SIG-M5 treated with dmso at 0.1 percent for 504 hours (cell line): ENCODE data around the gene RARB.

Experiments
- DNase-seq: peaks from one replicate; lab custom pipeline; 2025; ENCODE audit not compliant: unreplicated experiment; lab: John Stamatoyannopoulos, UW

Gene RARB

DNA sequence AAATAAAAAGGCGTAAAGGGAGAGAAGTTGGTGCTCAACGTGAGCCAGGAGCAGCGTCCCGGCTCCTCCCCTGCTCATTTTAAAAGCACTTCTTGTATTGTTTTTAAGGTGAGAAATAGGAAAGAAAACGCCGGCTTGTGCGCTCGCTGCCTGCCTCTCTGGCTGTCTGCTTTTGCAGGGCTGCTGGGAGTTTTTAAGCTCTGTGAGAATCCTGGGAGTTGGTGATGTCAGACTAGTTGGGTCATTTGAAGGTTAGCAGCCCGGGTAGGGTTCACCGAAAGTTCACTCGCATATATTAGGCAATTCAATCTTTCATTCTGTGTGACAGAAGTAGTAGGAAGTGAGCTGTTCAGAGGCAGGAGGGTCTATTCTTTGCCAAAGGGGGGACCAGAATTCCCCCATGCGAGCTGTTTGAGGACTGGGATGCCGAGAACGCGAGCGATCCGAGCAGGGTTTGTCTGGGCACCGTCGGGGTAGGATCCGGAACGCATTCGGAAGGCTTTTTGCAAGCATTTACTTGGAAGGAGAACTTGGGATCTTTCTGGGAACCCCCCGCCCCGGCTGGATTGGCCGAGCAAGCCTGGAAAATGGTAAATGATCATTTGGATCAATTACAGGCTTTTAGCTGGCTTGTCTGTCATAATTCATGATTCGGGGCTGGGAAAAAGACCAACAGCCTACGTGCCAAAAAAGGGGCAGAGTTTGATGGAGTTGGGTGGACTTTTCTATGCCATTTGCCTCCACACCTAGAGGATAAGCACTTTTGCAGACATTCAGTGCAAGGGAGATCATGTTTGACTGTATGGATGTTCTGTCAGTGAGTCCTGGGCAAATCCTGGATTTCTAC lies at the start of gene RARB:
Gene RARB, plus strand, starts transcription at position 322 of the 847 bp plus-strand sequence. Its CDS starts 469 bp downstream, at position 791.
- DNase-seq = peak; percentile 90

DNA sequence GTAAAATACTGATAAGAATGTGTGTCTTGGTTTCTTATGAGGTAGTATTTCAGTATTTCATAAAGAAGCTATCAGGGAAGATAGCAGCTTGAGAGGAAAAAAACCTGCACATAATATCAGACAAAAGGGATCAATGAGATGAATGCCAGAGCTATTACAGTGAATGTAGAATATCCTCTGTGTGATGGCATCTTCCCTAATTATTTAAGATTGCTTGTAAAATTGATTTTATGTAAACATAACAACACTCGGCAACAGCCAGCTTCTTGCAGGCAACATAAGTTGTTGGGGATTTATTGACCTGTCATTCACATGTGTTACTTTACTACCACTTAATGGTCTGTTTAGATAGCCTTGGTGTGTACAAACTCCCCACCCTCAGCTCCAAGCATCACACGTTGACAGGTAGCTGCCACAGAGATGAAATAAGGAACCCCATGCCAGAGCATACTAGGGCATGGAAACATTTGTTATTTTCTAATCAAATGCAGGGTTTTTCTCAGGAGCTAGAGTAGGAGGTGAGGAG lies 49.2 kb upstream of the RARB start:
- DNase-seq = no peak

DNA sequence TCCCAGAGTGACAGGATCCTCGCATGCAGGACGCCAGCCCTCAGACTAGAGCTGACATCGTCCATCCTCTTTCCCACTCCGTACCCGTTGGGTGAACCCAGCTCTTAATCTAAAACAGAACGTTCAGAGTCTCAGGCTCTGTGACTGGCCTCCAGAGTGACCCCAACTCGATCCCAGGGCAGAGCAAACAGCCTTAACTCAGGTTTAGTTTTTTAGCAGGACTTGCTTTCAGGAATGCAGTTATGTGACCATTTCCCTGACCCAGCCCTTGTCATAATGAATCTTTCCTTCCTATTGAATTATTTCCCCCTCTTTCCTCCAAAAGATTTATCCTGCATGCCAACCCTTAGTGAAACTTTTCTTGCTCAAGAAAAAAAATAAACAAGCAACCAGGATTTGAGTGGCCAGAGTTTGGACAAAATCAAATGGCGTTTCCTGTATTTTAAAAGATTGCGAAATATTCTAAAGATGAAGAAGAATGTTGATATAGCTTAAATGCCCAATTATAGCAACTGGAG lies 47.8 kb upstream of the RARB start:
- DNase-seq = no peak

DNA sequence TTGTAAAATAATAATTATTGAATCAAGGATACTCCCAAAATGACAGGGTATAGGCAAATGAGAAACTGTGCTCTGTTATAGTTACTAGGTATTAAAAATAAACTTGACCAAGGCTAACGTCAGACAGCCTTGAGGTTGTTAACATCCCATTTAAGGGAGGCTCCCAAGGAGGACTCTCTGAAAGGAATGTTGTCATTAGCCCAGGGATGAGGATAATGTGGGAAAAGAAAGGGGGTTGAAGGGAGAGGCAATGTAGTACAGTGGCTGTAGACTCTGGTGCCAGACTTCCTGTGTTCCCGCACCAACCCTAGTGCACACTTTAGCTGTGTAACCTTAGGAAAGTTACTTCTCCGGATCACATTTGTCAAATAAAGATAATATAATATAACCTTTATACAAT lies 47.0 kb upstream of the RARB start:
- DNase-seq = no peak

DNA sequence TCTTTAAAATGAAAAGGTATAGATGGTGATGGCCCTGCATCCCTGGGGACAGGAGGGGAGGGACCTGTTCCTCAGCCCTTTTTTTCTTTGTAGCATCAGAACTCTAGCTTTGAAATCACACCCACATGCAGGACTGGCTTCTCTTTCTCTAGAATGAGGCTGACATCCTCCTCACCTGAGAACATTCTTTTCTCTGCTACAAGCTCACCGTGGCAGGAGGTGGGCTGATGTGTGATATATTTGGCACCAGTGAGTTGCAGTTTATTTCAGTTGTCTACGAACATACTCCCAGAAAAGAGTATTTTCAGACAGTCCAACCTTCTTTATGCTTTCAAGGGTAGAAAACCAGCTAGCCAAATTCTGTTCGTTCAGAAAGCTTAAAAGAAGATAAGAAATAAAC lies 43.6 kb upstream of the RARB start:
- DNase-seq = no peak

DNA sequence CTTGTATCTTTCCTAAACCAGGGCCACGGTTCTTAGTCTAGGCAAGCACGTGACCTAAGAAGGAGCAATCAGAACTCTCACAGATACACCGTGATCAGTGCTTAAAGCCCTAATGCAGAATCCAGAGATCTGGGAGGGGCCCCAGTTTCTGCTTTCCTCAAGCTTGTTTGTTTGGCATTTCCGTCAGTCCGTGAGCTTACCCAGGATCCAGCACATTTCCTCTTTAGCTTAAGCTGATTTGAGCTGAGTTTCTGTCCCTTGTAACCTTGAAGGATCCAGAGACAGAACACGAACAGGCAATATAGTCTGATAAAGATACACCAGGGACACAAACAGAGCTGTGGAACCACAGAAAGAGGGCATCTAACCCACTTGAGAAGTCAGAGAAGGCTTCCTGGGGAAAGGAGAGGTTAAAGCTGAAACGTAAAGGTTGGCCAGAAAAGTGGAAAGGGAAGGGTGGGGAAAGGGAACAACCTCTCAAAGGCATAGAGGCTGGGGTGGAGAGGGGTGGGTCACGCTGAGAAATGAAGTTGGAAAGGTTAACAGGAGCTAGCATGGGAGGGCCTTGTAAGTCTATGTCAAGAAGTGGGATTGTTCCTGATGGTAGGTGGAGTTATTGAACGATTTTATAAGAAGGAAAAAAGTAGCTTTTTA lies 42.1 kb upstream of the RARB start:
- no peak for DNase-seq

DNA sequence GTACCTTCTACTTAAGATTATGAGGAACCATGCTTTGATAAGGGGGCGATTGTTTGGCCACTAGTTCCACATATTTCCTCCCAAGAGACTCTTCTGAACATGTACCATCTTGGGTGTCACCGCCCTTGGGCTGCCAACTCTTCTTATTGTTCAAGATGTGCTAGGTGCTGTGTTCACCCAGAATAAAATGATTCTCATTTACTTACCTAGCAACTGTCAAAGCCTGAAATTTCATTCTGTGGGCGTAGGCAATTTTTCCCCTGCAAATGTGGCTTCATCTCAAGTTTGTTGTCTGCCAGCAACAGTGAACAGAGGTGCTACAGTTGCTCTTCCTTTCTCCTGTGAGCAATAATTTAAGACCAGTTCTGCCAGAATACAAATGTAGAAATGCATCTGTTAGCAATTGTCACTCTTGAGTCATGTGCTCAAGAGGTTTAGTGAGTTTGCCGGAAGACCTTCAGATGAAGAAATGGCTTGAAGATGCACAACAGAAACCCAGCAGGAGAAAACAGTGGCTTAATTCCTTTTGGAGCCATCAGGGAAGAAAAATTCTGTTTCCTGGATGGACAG lies 41.3 kb upstream of the RARB start:
- DNase-seq = no peak

DNA sequence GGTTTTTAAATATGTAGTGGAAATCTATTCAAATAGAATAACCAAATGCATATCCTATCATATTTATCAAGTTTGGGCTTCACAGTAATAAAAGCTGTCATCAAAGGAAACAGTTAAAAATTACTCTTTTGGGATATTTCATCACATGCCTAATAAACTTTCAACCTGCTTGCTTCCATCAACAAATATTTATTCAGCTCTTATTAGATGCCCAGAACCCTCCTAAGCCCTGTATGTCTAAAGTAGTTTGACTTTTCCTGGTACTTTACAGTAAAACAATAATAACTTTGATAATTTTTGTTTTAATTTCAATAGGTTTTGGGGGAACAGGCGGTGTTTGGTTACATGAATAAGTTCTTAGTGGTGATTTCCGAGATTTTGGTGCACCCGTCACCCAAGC lies 37.5 kb upstream of the RARB start:
- no peak for DNase-seq

DNA sequence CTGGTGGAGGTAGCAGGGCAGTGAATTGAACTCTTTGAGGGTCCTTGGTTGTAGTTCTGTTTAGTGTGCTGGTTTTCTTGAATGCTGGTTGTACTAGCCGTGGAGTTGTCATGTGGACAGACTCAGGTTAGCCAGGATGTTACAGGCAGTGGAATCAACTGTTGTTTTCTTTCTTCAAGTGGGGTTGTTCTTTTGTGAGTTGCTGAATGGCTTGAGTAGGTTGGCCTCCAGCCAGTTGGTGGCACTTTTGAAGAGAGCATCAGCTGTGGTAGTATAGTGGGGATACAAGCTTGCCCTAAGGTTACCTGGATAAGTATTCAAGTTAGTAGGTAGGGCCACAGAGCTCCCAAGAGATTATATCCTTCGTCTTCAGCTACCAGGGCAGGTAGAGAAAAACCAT lies 31.8 kb upstream of the RARB start:
- DNase-seq = no peak

DNA sequence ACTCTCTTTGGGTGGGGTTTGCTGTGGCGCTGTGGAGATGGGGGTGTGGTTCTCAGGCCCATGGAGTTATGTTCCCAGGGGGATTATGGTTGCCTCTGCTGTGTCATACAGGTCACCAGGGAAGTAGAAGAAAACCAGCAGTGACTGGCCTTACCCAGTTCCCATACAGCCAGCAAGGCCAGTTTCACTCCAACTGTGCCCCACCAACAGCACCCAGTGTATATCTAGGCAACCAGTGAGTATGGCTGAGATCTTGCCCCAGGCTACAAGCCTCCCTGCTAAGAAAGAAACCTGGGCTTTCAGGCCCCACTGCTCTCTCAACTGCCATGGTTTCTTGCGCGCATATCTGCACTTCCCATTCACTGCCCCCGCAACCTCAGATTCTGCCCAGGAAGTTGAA lies 31.4 kb upstream of the RARB start:
- no peak for DNase-seq

DNA sequence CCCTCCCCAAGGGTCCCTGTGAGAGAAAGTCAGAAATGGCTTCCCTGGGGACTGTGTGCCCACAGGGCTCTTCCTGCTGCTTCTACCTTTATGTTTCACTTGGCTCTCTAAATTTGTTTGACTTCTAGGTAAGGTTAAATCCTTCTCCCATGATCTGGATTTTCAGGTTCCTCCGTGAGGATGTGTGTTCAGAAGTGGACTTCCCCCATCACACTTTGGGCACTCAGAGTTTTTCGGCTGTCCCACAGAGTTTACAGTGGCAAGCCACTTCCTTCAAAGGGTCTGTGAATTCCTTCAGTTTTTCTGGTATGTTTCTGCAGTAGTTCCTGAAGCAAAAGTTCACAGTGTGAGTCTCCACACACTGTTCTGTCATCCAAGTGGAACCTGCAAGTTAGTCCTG lies 30.9 kb upstream of the RARB start:
- DNase-seq = no peak

DNA sequence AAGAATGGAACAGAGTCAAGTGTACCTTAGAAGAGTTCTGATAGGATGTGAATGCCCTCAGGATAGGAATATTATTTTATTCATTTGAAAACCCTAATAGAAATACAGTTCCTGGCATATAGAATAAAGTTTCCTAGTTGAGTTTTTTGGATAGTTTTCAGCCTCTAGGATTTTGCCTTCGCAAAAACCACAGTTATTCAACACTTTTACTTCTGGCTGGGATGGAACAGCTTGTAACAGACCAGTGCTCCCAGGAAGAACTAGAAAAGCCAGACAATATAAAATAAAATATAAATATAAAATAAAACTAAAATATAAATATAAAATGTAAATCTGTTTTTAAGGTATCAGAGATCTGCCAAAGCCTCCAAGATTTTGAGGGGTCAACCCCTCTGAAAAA lies 27.5 kb upstream of the RARB start:
- DNase-seq = no peak

DNA sequence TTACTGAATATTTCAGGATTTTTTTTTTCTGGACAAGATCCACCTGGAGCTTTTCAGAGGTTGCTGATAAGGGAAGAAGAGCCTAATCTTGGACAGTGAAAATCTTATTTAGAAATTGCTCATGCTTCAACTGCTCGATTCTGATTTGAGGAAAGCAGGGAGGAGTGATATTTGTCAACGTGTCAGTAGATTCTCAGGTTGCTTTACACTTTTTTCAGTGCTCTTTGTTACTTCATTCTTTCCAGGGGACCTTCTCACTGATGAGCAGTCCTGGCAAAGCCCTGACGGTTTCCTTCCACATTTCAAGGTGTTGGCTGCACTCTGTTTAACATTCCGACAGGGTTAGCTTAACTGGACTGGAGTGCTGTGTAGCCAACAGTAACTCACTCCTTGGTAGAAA lies 24.1 kb upstream of the RARB start:
- no peak for DNase-seq

DNA sequence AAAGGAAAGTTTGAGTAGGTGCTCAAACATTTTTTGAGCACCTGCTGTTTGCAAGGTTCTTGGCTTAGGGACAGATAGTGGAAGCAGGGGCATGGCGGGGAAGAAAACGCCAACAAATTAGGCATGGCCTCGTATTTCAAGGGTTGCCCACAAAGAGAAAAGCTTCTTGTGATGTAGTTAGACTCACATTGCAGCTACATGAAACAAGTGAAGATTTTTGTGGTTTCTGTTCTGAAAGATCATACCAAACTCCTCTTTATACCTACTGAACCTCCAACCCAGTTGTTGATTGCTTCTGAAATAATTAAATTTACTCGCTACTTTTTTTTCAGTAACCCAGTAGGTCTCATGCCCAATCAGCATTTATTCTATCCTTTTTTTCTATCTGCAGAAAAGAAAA lies 23.5 kb upstream of the RARB start:
- DNase-seq = no peak

DNA sequence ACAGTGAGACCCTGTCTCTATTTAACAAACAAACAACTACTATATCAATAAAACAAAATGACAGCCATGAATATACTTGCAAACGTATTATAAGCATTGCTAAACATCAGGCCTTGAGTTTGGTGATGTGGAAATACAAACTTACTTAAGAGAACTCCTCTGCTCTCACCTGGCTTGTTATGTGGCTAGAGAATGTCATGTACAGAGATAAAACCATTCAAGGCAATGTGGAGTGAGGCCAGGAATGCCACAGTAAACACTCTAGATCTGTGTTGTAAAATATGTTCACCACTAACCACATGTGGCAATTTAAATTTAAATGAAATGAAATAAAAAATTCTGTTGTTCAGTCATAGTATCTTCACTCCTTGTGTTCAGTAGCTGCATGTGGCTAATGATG lies 22.7 kb upstream of the RARB start:
- DNase-seq = no peak

DNA sequence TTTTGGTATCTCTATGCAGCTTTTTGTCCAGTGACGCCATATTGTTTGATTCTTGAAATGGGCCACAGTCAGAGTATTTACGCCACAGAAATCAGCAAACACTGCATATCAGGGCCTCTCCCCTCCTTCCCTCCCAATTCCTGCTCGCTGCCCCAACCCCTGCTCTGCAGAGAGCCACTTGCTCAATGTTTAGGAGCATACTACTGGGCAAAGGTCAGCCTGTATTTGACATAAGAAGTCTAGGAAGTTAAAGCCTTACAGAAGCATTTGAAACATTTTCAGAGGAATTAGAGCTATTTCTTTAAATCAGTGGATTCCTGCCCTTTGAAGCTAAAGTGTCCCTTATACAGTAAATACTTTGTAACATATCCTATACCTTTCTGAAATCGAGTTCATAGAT lies 17.4 kb upstream of the RARB start:
- no peak for DNase-seq

DNA sequence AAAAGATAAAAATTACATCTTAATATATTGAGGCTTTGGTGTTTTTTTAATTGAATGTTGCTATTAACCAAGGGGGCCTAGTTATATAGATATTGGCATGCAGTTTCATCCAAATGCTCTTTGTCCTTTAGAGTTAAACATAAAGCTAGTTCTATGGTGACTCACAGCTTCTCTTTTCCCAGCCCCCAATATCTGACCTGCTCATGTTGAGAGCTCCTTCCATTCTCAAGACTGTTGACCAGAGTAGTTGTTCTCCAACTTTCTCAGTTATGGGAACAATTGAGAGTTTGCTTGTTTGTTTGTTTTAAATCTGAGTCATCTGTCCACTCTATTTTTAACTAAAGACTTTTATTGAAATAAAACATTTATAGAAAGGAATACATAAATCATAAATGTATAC lies 15.8 kb upstream of the RARB start:
- no peak for DNase-seq

DNA sequence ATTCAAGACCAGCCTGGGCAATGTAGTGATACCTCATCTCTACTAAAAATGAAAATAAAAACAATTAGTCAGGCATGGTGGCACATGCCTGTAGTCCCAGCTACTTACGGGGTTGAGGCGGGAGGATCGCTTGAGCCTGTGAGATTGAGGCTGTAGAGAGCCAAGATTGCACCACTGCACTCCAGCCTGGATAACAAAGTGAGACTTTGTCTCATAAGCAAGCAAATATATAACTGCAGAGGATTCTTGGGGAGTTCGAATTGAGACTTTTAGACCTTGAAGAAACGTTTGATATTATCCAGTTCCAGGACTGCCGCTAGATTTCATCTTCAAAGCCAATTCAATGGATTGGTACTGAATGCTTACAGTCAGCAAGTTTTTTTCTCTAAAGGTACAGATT lies 11.9 kb upstream of the RARB start:
- no peak for DNase-seq

DNA sequence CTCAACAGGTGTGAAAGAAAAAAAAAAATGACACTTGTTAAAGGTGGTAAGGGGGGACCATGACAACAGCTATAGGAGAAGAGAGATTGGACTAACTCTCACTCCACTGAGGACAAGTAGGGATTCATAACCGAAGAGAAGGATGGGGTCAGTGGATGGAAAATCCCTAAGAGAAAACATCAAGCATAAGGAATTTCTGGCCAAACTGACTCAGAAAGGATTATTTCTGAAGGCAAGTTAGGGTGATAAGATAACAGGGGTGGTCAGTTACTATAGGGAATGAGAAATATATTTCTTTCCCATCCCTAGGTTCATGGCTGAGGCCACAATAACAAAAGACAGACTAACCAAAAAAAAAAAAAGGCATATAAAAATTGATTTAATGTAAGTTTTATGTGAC lies 9.5 kb upstream of the RARB start:
- no peak for DNase-seq

DNA sequence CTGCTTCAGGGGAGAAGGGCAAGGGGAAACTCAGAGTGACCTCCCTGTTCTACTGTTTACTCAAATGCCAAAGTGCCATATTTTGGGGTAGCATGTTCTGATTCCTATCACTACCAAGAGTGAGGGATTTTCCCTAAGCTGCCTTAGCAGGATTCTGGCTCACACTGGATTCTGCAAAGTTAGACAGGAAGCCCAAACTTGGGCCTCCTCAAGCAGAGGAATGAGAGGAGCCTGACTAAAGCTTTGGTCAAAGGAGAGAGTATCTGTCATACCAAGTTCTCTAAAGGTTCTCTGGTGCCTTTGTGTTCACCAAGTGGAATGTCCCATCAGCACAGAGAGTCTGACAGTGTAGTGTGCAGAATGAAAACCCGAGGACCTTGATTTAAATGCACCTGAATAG lies 8.8 kb upstream of the RARB start:
- no peak for DNase-seq

DNA sequence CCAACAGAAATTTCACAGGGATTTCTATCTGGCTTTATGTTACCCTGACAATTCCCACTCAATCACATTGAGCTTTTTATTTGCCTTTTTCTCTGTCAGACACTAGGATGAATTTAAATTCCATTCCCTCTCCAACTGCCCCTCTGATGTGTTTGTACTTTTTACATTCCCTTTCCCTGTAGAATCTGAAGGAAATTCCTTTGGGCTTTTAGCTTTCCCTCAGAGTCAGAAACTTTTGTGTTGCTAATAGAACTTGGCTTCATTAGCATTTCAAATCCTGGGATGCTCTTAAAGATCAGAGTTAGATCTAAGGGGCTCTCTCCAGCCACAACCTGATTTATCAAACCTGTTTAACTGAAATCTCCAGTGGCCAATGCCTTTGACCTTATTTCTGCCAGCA lies 7.9 kb upstream of the RARB start:
- DNase-seq = no peak

DNA sequence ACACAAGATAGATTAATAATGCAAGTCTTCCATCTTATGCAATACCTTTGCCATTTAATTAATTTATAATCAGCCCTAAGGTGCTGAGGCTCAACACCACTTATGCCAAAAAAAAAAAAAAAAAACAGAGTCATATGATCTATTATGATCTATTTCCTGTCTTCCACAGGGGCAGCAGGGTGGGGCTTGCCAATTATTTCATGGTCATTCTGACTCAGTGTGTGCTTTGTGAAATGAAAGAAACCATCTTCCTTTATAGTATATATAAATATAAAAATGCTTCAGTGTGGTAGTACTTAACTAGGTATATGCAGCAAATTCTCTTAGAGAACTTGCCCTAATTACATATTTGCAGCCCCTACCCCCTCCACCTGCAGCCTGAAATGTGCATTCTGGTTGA lies 7.2 kb upstream of the RARB start:
- no peak for DNase-seq
